ENCODE data around the gene CCDC47.
"Not testable (repeated sequence)": the region's sequence is repeated elsewhere in the genome, so short reads cannot be mapped to it uniquely, and the experiment has no call there.

Gene CCDC47

GRCh38 chr17:63773272-63774140, at the start of gene CCDC47:
CCDC47 (minus strand) TSS chr17:63773597; CDS start chr17:63766175, 7,422 bp downstream.
- DNase-seq, result peak; percentile 97 to 98

- no peak for DNase-seq
These were observed 49.1 kb upstream of the CCDC47 start for GRCh38 chr17:63822537-63822936.

GRCh38 chr17:63821804-63822203, 48.4 kb upstream of the CCDC47 start:
- no peak for DNase-seq

- DNase-seq, result no peak
These were observed 47.7 kb upstream of the CCDC47 start for GRCh38 chr17:63820963-63821561.

GRCh38 chr17:63819585-63820537, 46.5 kb upstream of the CCDC47 start:
- no peak for DNase-seq

GRCh38 chr17:63819131-63819530, 45.7 kb upstream of the CCDC47 start:
- no peak for DNase-seq

GRCh38 chr17:63817736-63818385, 44.5 kb upstream of the CCDC47 start:
- no peak for DNase-seq

- DNase-seq, result no peak
These were observed 43.3 kb upstream of the CCDC47 start for GRCh38 chr17:63816669-63817068.

- no peak for DNase-seq
These were observed 42.7 kb upstream of the CCDC47 start for GRCh38 chr17:63816123-63816522.

GRCh38 chr17:63809970-63810369, 36.6 kb upstream of the CCDC47 start:
- no peak for DNase-seq

GRCh38 chr17:63805591-63805990, 32.2 kb upstream of the CCDC47 start:
- no peak for DNase-seq

GRCh38 chr17:63804328-63804727, 30.9 kb upstream of the CCDC47 start:
- DNase-seq, result no peak

GRCh38 chr17:63800783-63801182, 27.4 kb upstream of the CCDC47 start:
- DNase-seq, result no peak

GRCh38 chr17:63798572-63799106, 25.2 kb upstream of the CCDC47 start:
- DNase-seq, result no peak

GRCh38 chr17:63796375-63796774, 23.0 kb upstream of the CCDC47 start:
- DNase-seq, result not testable (repeated sequence)

GRCh38 chr17:63792055-63792729, 18.8 kb upstream of the CCDC47 start:
- DNase-seq, result no peak

GRCh38 chr17:63790057-63790456, 16.7 kb upstream of the CCDC47 start:
- no peak for DNase-seq

- no peak for DNase-seq
These were observed 13.7 kb upstream of the CCDC47 start for GRCh38 chr17:63786971-63787711.

GRCh38 chr17:63786117-63786516, 12.7 kb upstream of the CCDC47 start:
- DNase-seq, result no peak

GRCh38 chr17:63785556-63785955, 12.2 kb upstream of the CCDC47 start:
- DNase-seq, result no peak

GRCh38 chr17:63783522-63783921, 10.1 kb upstream of the CCDC47 start:
- no peak for DNase-seq
